IMR-90 (cell line): ENCODE results near the gene FAM168A. TPM values are rescaled to one million over a fixed set of nuclear protein-coding genes. Genes with fewer than 3 reads are reported as not detected.

Source experiments
- ATAC-seq: fragments of 200-7000 bp; cut with Tn5 transposase; 2 replicates; pipeline ENCODE4 v1.9.1; 2020; ENCODE audit warnings: low read depth, mild to moderate bottlenecking, moderate library complexity
- BruUV-seq: library from RNA; stranded (reverse); fragments of 400-500 nt; replicated peaks from 2 replicates; lab custom pipeline; 2021; lab: Mats Ljungman, UMichigan
- CTCF ChIA-PET: fragments of 300-600 bp; formaldehyde crosslinking; extraction: SDS; loops from one replicate; lab custom pipeline; 2021; ENCODE audit warnings: antibody characterized with exemption; lab: Yijun Ruan, JAX
- POLR2A ChIA-PET: fragments of 300-600 bp; sonication (Branson Sonifier 250); formaldehyde crosslinking; loops from one replicate; lab custom pipeline; 2022; ENCODE audit warnings: antibody characterized with exemption; ENCODE audit not compliant: unreplicated experiment; lab: Charles Lee
- DNase-seq: peaks from one replicate; pipeline ENCODE4 v3.0.0; 2013
- H2AFZ ChIP-seq: replicated peaks from 2 replicates; pipeline ENCODE3; 2013; ENCODE audit warnings: low read length, mild to moderate bottlenecking; ENCODE audit not compliant: poor library complexity
- H2AK5ac ChIP-seq: 2 replicates; pipeline ENCODE4 v1.6.1; 2013; ENCODE audit warnings: low read depth, low read length, inconsistent platforms
- H2AK9ac ChIP-seq: replicated peaks from 2 replicates; pipeline ENCODE3; 2013; ENCODE audit warnings: mild to moderate bottlenecking, low read depth, low read length, moderate library complexity; ENCODE audit not compliant: poor library complexity
- H2BK120ac ChIP-seq: 2 replicates; pipeline ENCODE4 v1.6.1; 2013; ENCODE audit warnings: low read depth, low read length, inconsistent platforms
- H2BK15ac ChIP-seq: 3 replicates; pipeline ENCODE4 v1.6.1; 2013; ENCODE audit warnings: low read depth, low read length, inconsistent platforms
- H2BK20ac ChIP-seq: 2 replicates; pipeline ENCODE4 v1.6.1; 2013; ENCODE audit warnings: low read depth, mild to moderate bottlenecking, inconsistent platforms, low read length, moderate library complexity
- H2BK5ac ChIP-seq: 2 replicates; pipeline ENCODE4 v1.6.1; 2013; ENCODE audit warnings: mild to moderate bottlenecking, low read depth, low read length, inconsistent platforms; ENCODE audit not compliant: poor library complexity, severe bottlenecking
- H3K14ac ChIP-seq: replicated peaks from 2 replicates; pipeline ENCODE4 v1.6.1; 2013; ENCODE audit warnings: low read depth, low read length, inconsistent platforms
- H3K18ac ChIP-seq: 2 replicates; pipeline ENCODE4 v1.6.1; 2013; ENCODE audit warnings: low read depth, low read length, control low read depth
- H3K23ac ChIP-seq: 2 replicates; pipeline ENCODE4 v1.6.1; 2013; ENCODE audit warnings: low read depth, low read length, inconsistent platforms
- H3K27ac ChIP-seq: 2 replicates; pipeline ENCODE4 v1.5.1; 2013; ENCODE audit warnings: mild to moderate bottlenecking, control low read depth, low read length; ENCODE audit not compliant: insufficient read depth
- H3K27me3 ChIP-seq: 2 replicates; pipeline ENCODE4 v1.6.1; 2013; ENCODE audit warnings: low read length; ENCODE audit not compliant: control insufficient read depth, insufficient read depth
- H3K36me3 ChIP-seq: 2 replicates; pipeline ENCODE4 v1.6.1; 2013; ENCODE audit warnings: low read length, mixed read lengths; ENCODE audit not compliant: control insufficient read depth, insufficient read depth
- H3K4ac ChIP-seq: 2 replicates; pipeline ENCODE4 v1.6.1; 2013; ENCODE audit warnings: low read depth, low read length, inconsistent platforms
- H3K4me1 ChIP-seq: 2 replicates; pipeline ENCODE4 v1.6.1; 2013; ENCODE audit warnings: low read length, mixed read lengths; ENCODE audit not compliant: control insufficient read depth, insufficient read depth
- H3K4me2 ChIP-seq: 2 replicates; pipeline ENCODE4 v1.6.1; 2013; ENCODE audit warnings: low read depth, mild to moderate bottlenecking, control low read depth, low read length, moderate library complexity
- H3K4me3 ChIP-seq: 2 replicates; pipeline ENCODE4 v1.5.1; 2013; ENCODE audit warnings: low read depth, mild to moderate bottlenecking, control low read depth, low read length, moderate library complexity; ENCODE audit not compliant: insufficient read depth
- H3K56ac ChIP-seq: 2 replicates; pipeline ENCODE4 v1.6.1; 2013; ENCODE audit warnings: low read length, inconsistent platforms; ENCODE audit not compliant: insufficient read depth; ENCODE audit errors: extremely low read depth
- H3K79me1 ChIP-seq, 2 experiments: 2 replicates each; pipeline ENCODE4 v1.6.1; 2013; ENCODE audit warnings: low read length in 2 of 2, inconsistent platforms in 1 of 2, low read depth in 1 of 2
- H3K9ac ChIP-seq: 2 replicates; pipeline ENCODE4 v1.6.1; 2013; ENCODE audit warnings: low read depth, low read length, control low read depth
- H3K9me1 ChIP-seq: 2 replicates; pipeline ENCODE4 v1.6.1; 2013; ENCODE audit warnings: low read length, inconsistent platforms; ENCODE audit not compliant: insufficient read depth
- H3K9me3 ChIP-seq: 2 replicates; pipeline ENCODE4 v1.6.1; 2013; ENCODE audit warnings: low read length; ENCODE audit not compliant: control insufficient read depth, insufficient read depth
- H4K20me1 ChIP-seq: 2 replicates; pipeline ENCODE4 v1.6.1; 2013; ENCODE audit warnings: low read length, inconsistent platforms; ENCODE audit not compliant: insufficient read depth
- H4K5ac ChIP-seq: 2 replicates; pipeline ENCODE4 v1.6.1; 2013; ENCODE audit warnings: mild to moderate bottlenecking, low read depth, low read length, control low read depth
- H4K8ac ChIP-seq, 2 experiments: 2 replicates each; pipeline ENCODE4 v1.6.1; 2013; ENCODE audit warnings: low read depth in 2 of 2, low read length in 2 of 2, control low read depth in 1 of 2, inconsistent platforms in 1 of 2
- H4K91ac ChIP-seq: 2 replicates; pipeline ENCODE4 v1.6.1; 2013; ENCODE audit warnings: low read depth, low read length, inconsistent platforms; ENCODE audit not compliant: insufficient read depth
- CEBPB ChIP-seq: IDR thresholded peaks from 2 replicates; pipeline ENCODE4 v1.6.1; 2012; ENCODE audit warnings: low read depth, low read length, improper control_type of control experiment
- MAZ ChIP-seq: IDR thresholded peaks from 2 replicates; pipeline ENCODE4 v1.6.1; 2012; ENCODE audit warnings: low read depth, mild to moderate bottlenecking, low read length, improper control_type of control experiment, moderate library complexity, borderline replicate concordance
- MXI1 ChIP-seq: IDR thresholded peaks from 2 replicates; pipeline ENCODE4 v1.6.1; 2012; ENCODE audit warnings: low read depth, mild to moderate bottlenecking, low read length, moderate library complexity, borderline replicate concordance
- SMC3 ChIP-seq: fragments of 150-350 bp; IDR thresholded peaks from 2 replicates; pipeline ENCODE4 v1.6.1; 2016; ENCODE audit warnings: low read depth, mild to moderate bottlenecking, antibody characterized with exemption, low read length, moderate library complexity
- WGBS, 2 experiments: methylation state at CpG; one replicate each; pipeline versions ENCODE4 v1.1.5 to v1.1.7; 2013; ENCODE audit warnings: missing lambda C conversion rate in 2 of 2; ENCODE audit not compliant: insufficient read length in 1 of 2; ENCODE audit errors: extremely low coverage in 2 of 2; 5-methylcytosine and 5-hydroxymethylcytosine counted together
- dilution Hi-C: fragments of 300-500 bp; cut with HindIII; formaldehyde crosslinking; loops from one replicate; pipeline ENCODE4 v1.14.3; 2018; ENCODE audit warnings: low sequenced_read_pairs; ENCODE audit not compliant: unreplicated experiment
- in situ Hi-C: fragments of 300-500 bp; cut with MboI; formaldehyde crosslinking; loops from 3 replicates; pipeline ENCODE4 v1.14.3; 2019; ENCODE audit warnings: low sequenced_read_pairs, inconsistent platforms, mixed read lengths
- intact Hi-C: fragments of 100-400 bp; cut with micrococcal nuclease; formaldehyde crosslinking; loops from 2 replicates; pipeline ENCODE4 v1.10.0; 2022
- polyA plus RNA-seq, 3 experiments: library from polyadenylated mRNA; depleted of rRNA; stranded (reverse); fragments of >200 nt; gene quantifications; 2 replicates each; pipeline ENCODE4 v1.2.3, GENCODE V29; 2012; ENCODE audit warnings: low replicate concordance in 1 of 3
- total RNA-seq: library from RNA; depleted of rRNA; stranded (reverse); fragments of >200 nt; gene quantifications from 2 replicates; pipeline ENCODE4 v1.2.3, GENCODE V29; 2012
- TF ChIP-seq, protein P1 (sequence below): fragments of 150-350 bp; IDR thresholded peaks from 2 replicates; pipeline ENCODE4 v1.6.1; 2017; ENCODE audit warnings: mild to moderate bottlenecking, antibody characterized with exemption, low read length, low read depth
- TF ChIP-seq, protein P2 (sequence below): fragments of 150-350 bp; IDR thresholded peaks from 2 replicates; pipeline ENCODE4 v1.6.1; 2016; ENCODE audit warnings: low read depth, mild to moderate bottlenecking, low read length, moderate library complexity, borderline replicate concordance

The FAM168A gene
- total and polyA plus RNA-seq, 2 of the 4 experiments (the other 2 are of a cell fraction) = 13.1 to 22.8 TPM

DNA sequence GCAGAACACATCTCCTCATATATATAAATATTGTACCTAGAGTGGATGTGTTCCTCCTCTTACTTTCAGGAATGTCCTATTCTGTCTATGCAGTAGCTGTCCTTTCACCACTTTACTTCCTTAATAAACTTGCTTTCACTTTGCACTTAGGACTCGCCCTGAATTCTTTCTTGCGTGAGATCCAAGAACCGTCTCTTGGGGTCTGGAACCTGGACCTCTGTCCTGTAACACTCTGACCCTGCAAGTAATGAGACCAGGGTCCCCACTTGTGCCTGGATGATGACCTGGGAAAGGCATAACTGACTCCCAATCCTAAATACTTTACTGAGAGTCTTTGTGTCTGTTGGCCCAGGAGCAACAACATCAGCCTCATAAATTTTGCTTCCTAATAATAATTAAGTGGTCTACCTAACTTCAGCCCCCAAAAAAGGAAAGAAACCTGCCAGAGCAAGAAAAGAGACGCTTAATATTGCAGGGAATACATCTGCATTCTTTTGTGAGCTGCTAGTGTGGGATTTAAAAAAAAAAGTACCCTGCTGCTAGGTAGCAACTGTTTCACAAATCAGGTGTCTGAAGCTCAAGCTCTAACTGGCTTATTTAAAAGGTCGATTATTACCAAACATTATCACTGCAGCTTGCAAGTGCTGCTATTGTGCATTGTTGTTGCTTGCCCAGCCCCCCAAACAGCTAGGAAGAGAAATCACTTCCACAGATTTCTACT lies 69.3 kb downstream of the FAM168A start (continued):
- no peak for TF ChIP-seq CEBPB

DNA sequence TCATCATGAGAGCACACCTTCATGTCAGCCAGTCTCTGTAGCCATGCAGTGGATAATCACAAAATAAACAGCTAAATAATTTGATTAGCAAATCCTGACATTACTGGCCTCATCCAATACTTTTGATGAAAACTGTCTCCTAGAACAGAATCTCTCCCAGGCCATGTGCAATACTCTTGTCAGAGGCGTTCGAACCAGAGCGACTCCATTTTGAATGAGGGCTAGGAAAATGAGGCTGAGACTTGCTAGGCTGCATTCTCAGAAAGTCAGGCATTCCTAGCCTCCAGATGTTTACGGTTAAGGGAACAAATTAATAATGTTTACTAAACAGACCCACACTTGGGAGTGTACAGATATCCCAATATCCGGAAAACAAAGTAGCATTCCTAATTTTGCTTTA lies 69.9 kb downstream of the FAM168A start:
- no peak overlapping the region for H2AK9ac ChIP-seq
- in situ Hi-C loops = no loop called here
- H4K5ac ChIP-seq = no peak overlapping the region
- no peak overlapping the region for H3K4ac ChIP-seq
- H2AFZ ChIP-seq = no peak overlapping the region
- DNase-seq = no peak
- H3K56ac ChIP-seq = no peak overlapping the region
- peaks cover 20% of the 10 kb centered on the region for H4K20me1 ChIP-seq
- H2AK5ac ChIP-seq = no peak overlapping the region; the same call in 1 of the 2 replicates
- H3K9ac ChIP-seq = no peak overlapping the region
- H3K23ac ChIP-seq = no peak overlapping the region; the same call in 1 of the 2 replicates
- no peak overlapping the region for H3K4me2 ChIP-seq
- peaks cover 11% of the 10 kb centered on the region; the same call in 1 of the 2 replicates for H3K4me1 ChIP-seq
- H2BK5ac ChIP-seq = no peak overlapping the region
- no peaks in the 10 kb centered on the region for H3K27me3 ChIP-seq
- ATAC-seq = no peak
- no peak overlapping the region for H3K14ac ChIP-seq
- no peak overlapping the region for H4K91ac ChIP-seq
- no peak overlapping the region for H2BK15ac ChIP-seq
- no peak overlapping the region for H4K8ac ChIP-seq
- dilution Hi-C loops = no loop called here
- BruUV-seq = no TSS peak
- no peak overlapping the region for H2BK20ac ChIP-seq
- peaks cover 28 to 41% of the 10 kb centered on the region in 2 experiments for H3K79me1 ChIP-seq
- CTCF ChIA-PET = no interaction called here
- intact Hi-C loops = no loop called here
- TF ChIP-seq, protein P1, sequence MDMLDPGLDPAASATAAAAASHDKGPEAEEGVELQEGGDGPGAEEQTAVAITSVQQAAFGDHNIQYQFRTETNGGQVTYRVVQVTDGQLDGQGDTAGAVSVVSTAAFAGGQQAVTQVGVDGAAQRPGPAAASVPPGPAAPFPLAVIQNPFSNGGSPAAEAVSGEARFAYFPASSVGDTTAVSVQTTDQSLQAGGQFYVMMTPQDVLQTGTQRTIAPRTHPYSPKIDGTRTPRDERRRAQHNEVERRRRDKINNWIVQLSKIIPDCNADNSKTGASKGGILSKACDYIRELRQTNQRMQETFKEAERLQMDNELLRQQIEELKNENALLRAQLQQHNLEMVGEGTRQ = no peak
- no peak for TF ChIP-seq SMC3
- TF ChIP-seq MAZ = no peak
- no peak for TF ChIP-seq MXI1
- TF ChIP-seq, protein P2, sequence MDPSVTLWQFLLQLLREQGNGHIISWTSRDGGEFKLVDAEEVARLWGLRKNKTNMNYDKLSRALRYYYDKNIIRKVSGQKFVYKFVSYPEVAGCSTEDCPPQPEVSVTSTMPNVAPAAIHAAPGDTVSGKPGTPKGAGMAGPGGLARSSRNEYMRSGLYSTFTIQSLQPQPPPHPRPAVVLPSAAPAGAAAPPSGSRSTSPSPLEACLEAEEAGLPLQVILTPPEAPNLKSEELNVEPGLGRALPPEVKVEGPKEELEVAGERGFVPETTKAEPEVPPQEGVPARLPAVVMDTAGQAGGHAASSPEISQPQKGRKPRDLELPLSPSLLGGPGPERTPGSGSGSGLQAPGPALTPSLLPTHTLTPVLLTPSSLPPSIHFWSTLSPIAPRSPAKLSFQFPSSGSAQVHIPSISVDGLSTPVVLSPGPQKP = no peak
- H2BK120ac ChIP-seq = no peak overlapping the region
- H3K9me3 ChIP-seq = no peaks in the 10 kb centered on the region
- no peak overlapping the region for H3K27ac ChIP-seq
- POLR2A ChIA-PET = no interaction called here
- WGBS, 2 experiments = no CpG with 5 or more reads among the region's 5 CpGs
- H3K9me1 ChIP-seq = peaks cover 3% of the 10 kb centered on the region; the same call in 1 of the 2 replicates
- H3K4me3 ChIP-seq = no peak overlapping the region
- H3K18ac ChIP-seq = no peak overlapping the region
- H3K36me3 ChIP-seq = no peaks in the 10 kb centered on the region
